IPS-15b (cell line): Measurements from ENCODE around the gene INTS13.
A peak's percentile ranks its signal among the peaks of the same experiment; 100 is the strongest.
"Not testable (repeated sequence)": the region's sequence is repeated elsewhere in the genome, so short reads cannot be mapped to it uniquely, and the experiment has no call there.

Experiments used
- H3K27me3 ChIP-seq: one replicate; pipeline ENCODE4 v1.6.1; 2013; ENCODE audit warnings: low read length; ENCODE audit not compliant: control insufficient read depth, insufficient read depth
- H3K36me3 ChIP-seq: one replicate; pipeline ENCODE4 v1.6.1; 2013; ENCODE audit warnings: low read length; ENCODE audit not compliant: control insufficient read depth, insufficient read depth
- H3K4me1 ChIP-seq: one replicate; pipeline ENCODE4 v1.6.1; 2013; ENCODE audit warnings: mild to moderate bottlenecking, low read length; ENCODE audit not compliant: control insufficient read depth, insufficient read depth
- H3K4me3 ChIP-seq: one replicate; pipeline ENCODE4 v1.5.1; 2013; ENCODE audit warnings: low read depth, low read length
- H3K9ac ChIP-seq: one replicate; pipeline ENCODE4 v1.6.1; 2013; ENCODE audit warnings: low read depth, mild to moderate bottlenecking, low read length
- H3K9me3 ChIP-seq: one replicate; pipeline ENCODE4 v1.6.1; 2013; ENCODE audit warnings: mild to moderate bottlenecking, low read length; ENCODE audit not compliant: control insufficient read depth, insufficient read depth

Gene INTS13

DNA sequence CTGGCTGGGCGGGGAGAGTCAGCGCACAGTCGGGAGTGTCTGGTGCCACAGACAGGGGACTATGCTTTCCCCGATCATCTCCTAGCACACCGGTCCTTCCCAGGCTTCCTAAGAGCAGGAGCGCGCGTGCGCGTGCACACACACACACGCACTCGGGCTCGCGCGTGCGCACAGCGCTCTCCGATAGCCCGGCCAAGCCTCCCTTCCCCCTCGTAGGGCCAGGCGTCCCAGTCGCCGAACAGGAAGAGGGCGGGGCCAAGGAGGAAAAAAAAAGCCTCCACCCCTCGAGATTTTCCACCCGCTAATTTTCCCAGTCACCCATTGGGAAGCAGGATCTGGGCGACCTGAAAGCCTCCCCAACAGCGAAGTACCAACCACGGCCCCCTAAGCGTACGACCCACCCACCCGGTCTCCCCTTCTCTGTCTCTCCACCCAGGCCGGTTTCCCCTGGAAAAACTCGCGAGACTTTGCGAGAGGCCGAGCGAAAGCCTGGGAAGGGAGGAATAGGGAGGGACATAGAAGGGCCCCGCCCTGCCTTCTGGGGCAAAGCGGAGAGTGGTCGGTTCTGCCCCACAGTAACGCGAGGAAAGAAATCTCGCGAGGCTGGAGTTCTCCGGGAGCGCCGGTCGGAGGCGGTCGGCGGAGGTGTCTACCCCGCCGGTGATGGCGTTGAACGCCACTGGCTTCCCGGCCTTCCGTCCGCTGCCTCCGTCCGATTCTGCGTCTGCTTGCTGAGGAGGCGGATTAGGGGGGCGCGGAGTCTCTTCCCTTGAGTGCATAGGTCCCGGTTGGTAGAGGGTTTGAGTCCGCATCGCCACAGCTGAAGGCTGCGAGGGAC is at the start of gene INTS13, which contains the start of gene FGFR1OP2:
INTS13 (minus strand) TSS at position 119 of the 838 bp plus-strand sequence. CDS start 1,178 bp downstream, outside the sequence.
FGFR1OP2 (plus strand) TSS at position 608 of the 838 bp plus-strand sequence. CDS start 15,689 bp downstream, outside the sequence.
- H3K9ac ChIP-seq: peak within 1 kb of the TSS; percentile 70
- no peaks in the 10 kb centered on the region for H3K27me3 ChIP-seq
- no peaks in the 10 kb centered on the region for H3K9me3 ChIP-seq
- peak within 1 kb of the TSS; percentile 95 for H3K4me3 ChIP-seq
- H3K4me1 ChIP-seq: peaks cover 6% of the 10 kb centered on the region
- H3K36me3 ChIP-seq: no peaks in the 10 kb centered on the region

- Histone ChIP-seq H3K4me1 (no peaks in the 10 kb centered on the region), H3K9ac (no peak overlapping the region), H3K9me3 (no peaks in the 10 kb centered on the region), H3K4me3 (no peak overlapping the region), H3K27me3 (no peaks in the 10 kb centered on the region), H3K36me3 (peaks cover 9% of the 10 kb centered on the region)
Observed at GRCh38 chr12:26982866-26983265, 45.1 kb upstream of the INTS13 start.

DNA sequence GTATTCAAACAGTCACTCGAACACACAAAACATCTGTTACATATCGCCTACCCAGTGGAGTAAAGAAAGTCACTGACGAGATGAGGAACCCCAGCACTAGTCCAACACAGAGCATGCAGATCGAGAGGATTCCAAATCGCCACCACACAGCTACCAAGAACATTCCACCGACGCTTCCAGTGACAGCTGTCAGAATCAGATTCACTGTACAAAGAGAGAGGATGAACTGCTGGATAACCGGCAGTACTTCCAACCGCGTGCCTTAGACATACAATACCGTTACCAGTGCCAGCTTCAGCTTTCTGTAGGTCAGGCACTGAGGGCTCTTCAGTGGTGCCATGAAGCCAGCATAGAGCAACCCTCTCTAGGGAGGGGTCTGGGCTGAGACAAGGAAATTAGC is 42.0 kb upstream of the INTS13 start:
- Histone ChIP-seq H3K9me3 (no peaks in the 10 kb centered on the region), H3K36me3 (peaks cover 6% of the 10 kb centered on the region), H3K27me3 (no peaks in the 10 kb centered on the region), H3K9ac (no peak overlapping the region), H3K4me1 (no peaks in the 10 kb centered on the region), H3K4me3 (no peak overlapping the region)

DNA sequence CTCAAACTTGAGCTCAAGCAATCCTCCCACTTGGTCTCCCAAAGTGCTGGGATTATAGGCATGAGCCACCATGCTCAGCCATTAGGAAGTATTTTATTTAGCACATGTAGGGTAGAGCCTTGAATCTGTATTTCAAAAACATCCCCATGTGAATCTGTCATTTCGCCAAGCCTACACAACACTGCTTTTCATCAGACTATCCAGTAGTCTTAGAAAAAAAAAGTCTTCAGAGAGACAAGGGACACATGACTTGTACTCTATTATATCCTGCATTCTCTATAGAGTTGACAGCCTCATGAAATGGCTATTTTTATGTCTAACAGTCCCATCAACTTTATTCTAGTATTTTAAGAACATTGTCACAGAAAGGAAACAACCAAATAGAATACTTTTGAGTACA is 41.0 kb upstream of the INTS13 start:
- H3K4me3 ChIP-seq: no peak overlapping the region
- H3K4me1 ChIP-seq: no peaks in the 10 kb centered on the region
- H3K9me3 ChIP-seq: no peaks in the 10 kb centered on the region
- no peak overlapping the region for H3K9ac ChIP-seq
- H3K36me3 ChIP-seq: peaks cover 10% of the 10 kb centered on the region
- H3K27me3 ChIP-seq: no peaks in the 10 kb centered on the region

- Histone ChIP-seq H3K9ac (no peak overlapping the region), H3K4me3 (no peak overlapping the region), H3K4me1 (no peaks in the 10 kb centered on the region), H3K27me3 (no peaks in the 10 kb centered on the region), H3K36me3 (peaks cover 14% of the 10 kb centered on the region), H3K9me3 (no peaks in the 10 kb centered on the region)
Observed at GRCh38 chr12:26976687-26977086, 38.9 kb upstream of the INTS13 start.

DNA sequence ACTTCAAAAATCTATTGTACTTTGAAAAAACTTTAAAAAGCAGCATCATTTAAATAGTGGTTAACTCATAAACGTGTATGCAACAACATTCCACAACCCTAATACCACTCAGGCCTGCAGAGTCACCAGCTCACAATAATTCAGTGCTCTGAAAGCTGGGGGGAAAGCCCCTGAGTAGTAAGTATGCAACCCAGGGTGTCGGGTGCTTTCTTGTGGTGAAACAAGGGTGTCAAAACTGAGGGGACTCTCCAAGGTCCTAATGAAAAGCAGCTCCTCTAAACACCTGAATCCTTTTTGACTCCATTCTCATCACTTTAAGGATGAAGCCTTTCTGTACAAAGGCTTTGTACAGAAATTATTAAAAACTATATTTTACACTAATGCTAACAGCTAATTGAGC is 34.2 kb upstream of the INTS13 start:
- Histone ChIP-seq H3K9me3 (no peaks in the 10 kb centered on the region), H3K36me3 (peaks cover 8% of the 10 kb centered on the region), H3K9ac (no peak overlapping the region), H3K4me1 (no peaks in the 10 kb centered on the region), H3K4me3 (no peak overlapping the region), H3K27me3 (no peaks in the 10 kb centered on the region)

DNA sequence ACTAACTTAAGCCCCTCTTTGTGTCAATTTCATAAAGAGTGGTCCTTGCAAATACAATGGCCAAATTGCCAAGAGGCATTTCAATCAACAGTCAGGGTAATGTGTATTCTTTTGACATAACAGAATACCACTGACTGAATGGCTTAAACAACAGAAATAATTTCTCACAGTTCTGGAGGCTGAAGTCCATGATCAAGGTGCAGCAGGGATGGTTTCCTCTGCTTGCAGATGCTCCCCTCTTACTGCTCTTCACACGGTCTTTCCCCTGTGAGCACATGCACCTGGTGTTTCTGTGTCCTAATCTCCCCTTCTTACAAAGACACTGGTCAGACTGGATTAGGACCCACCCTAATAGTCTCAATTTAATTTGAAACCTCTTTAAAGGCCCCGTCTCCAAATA is 32.4 kb upstream of the INTS13 start:
- no peaks in the 10 kb centered on the region for H3K4me1 ChIP-seq
- H3K36me3 ChIP-seq: peaks cover 8% of the 10 kb centered on the region
- H3K9ac ChIP-seq: no peak overlapping the region
- H3K27me3 ChIP-seq: no peaks in the 10 kb centered on the region
- no peaks in the 10 kb centered on the region for H3K9me3 ChIP-seq
- H3K4me3 ChIP-seq: no peak overlapping the region

- H3K36me3 ChIP-seq: no peaks in the 10 kb centered on the region
- H3K27me3 ChIP-seq: no peaks in the 10 kb centered on the region
- no peak overlapping the region for H3K9ac ChIP-seq
- no peak overlapping the region for H3K4me3 ChIP-seq
- H3K4me1 ChIP-seq: no peaks in the 10 kb centered on the region
- no peaks in the 10 kb centered on the region for H3K9me3 ChIP-seq
Observed at GRCh38 chr12:26966842-26967241, 29.1 kb upstream of the INTS13 start.

- H3K9ac ChIP-seq: no peak overlapping the region
- no peaks in the 10 kb centered on the region for H3K36me3 ChIP-seq
- no peak overlapping the region for H3K4me3 ChIP-seq
- no peaks in the 10 kb centered on the region for H3K4me1 ChIP-seq
- H3K9me3 ChIP-seq: no peaks in the 10 kb centered on the region
- H3K27me3 ChIP-seq: no peaks in the 10 kb centered on the region
Observed at GRCh38 chr12:26963413-26963812, 25.6 kb upstream of the INTS13 start.

- H3K9me3 ChIP-seq: no peaks in the 10 kb centered on the region
- H3K4me1 ChIP-seq: no peaks in the 10 kb centered on the region
- H3K9ac ChIP-seq: no peak overlapping the region
- H3K4me3 ChIP-seq: no peak overlapping the region
- H3K27me3 ChIP-seq: no peaks in the 10 kb centered on the region
- H3K36me3 ChIP-seq: no peaks in the 10 kb centered on the region
Observed at GRCh38 chr12:26961803-26962202, 24.0 kb upstream of the INTS13 start.

DNA sequence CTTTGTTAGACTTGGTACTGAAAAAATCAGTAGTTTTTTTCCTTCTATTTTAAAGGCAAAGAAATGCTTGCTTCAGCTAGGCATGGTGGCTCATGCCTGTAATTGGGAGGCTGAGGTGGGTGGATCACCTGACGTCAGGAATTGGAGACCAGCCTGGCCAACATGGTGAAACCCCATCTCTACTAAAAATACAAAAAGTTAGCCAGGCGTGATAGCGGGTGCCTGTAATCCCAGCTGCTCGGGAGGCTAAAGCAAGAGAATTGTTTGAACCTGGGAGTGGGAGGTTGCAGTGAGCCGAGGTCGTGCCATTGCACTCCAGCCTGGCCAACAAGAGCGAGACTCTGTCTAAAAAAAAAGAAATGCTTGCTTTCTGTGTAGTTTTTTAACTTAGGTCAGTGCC is 23.6 kb upstream of the INTS13 start:
- not testable (repeated sequence) for H3K9ac ChIP-seq, H3K9me3 ChIP-seq, H3K27me3 ChIP-seq, H3K4me1 ChIP-seq, H3K36me3 ChIP-seq, H3K4me3 ChIP-seq

- H3K36me3 ChIP-seq: no peaks in the 10 kb centered on the region
- H3K27me3 ChIP-seq: no peaks in the 10 kb centered on the region
- no peak overlapping the region for H3K9ac ChIP-seq
- H3K9me3 ChIP-seq: peaks cover 1% of the 10 kb centered on the region
- H3K4me3 ChIP-seq: no peak overlapping the region
- no peaks in the 10 kb centered on the region for H3K4me1 ChIP-seq
Observed at GRCh38 chr12:26954027-26954426, 16.2 kb upstream of the INTS13 start.
